WTC11 (cell line): ENCODE results near the gene SPDYC. TPM values are rescaled to one million over a fixed set of nuclear protein-coding genes. Genes with fewer than 3 reads are reported as not detected.
A peak's percentile ranks its signal among the peaks of the same experiment; 100 is the strongest.
"Not testable (repeated sequence)": the region's sequence is repeated elsewhere in the genome, so short reads cannot be mapped to it uniquely, and the experiment has no call there.

Experiments
- ATAC-seq: fragments of 200-7000 bp; cut with Tn5 transposase; 2 replicates; pipeline ENCODE4 v1.10.0; 2021; ENCODE audit warnings: mild to moderate bottlenecking, moderate library complexity
- CTCF ChIA-PET: fragments of 300-600 bp; sonication (Branson Sonifier 250); formaldehyde crosslinking; loops from one replicate; lab custom pipeline; 2021; ENCODE audit warnings: antibody characterized with exemption; lab: Charles Lee
- POLR2A ChIA-PET: fragments of 350-600 bp; sonication (Branson Sonifier 250); formaldehyde crosslinking; loops from one replicate; lab custom pipeline; 2021; ENCODE audit warnings: antibody characterized with exemption; lab: Charles Lee
- DNase-seq: peaks from one replicate; pipeline ENCODE4 v3.0.0; 2021; ENCODE audit warnings: low spot score
- H3K27ac Mint-ChIP-seq: 2 replicates; pipeline ENCODE4 v1.8.0; 2021; ENCODE audit warnings: mixed read lengths
- H3K27me3 Mint-ChIP-seq: 2 replicates; pipeline ENCODE4 v1.8.0; 2021; ENCODE audit warnings: low read depth, mild to moderate bottlenecking, moderate library complexity, mixed read lengths
- H3K36me3 Mint-ChIP-seq: 2 replicates; pipeline ENCODE4 v1.8.0; 2021; ENCODE audit warnings: mixed read lengths
- H3K4me1 Mint-ChIP-seq: 2 replicates; pipeline ENCODE4 v1.8.0; 2022; ENCODE audit warnings: mixed read lengths
- H3K4me3 Mint-ChIP-seq: 2 replicates; pipeline ENCODE4 v1.8.0; 2021; ENCODE audit warnings: mild to moderate bottlenecking, moderate library complexity, mixed read lengths
- H3K9me3 Mint-ChIP-seq: 2 replicates; pipeline ENCODE4 v1.8.0; 2021; ENCODE audit warnings: mixed read lengths
- ATF1 ChIP-seq: sonication (generic); formaldehyde crosslinking; IDR thresholded peaks from 2 replicates; pipeline ENCODE4 v1.8.1; 2023; ENCODE audit warnings: mild to moderate bottlenecking, moderate library complexity, missing genetic modification reagents
- E2F5 ChIP-seq: sonication (generic); formaldehyde crosslinking; IDR thresholded peaks from 2 replicates; pipeline ENCODE4 v1.8.1; 2022; ENCODE audit warnings: mild to moderate bottlenecking, moderate library complexity, missing genetic modification reagents
- EMX1 ChIP-seq: fragments of 250-450 bp; sonication (Bioruptor Pico); IDR thresholded peaks from 2 replicates; pipeline ENCODE4 v1.8.0; 2021; ENCODE audit warnings: mild to moderate bottlenecking
- FOXJ3 ChIP-seq: sonication (generic); formaldehyde crosslinking; IDR thresholded peaks from 2 replicates; pipeline ENCODE4 v1.9.0; 2021; ENCODE audit warnings: missing genetic modification reagents, mild to moderate bottlenecking, borderline replicate concordance
- GRHL2 ChIP-seq: fragments of 250-450 bp; sonication (Bioruptor Pico); IDR thresholded peaks from 2 replicates; pipeline ENCODE4 v1.8.0; 2022; ENCODE audit warnings: mild to moderate bottlenecking, moderate library complexity; ENCODE audit not compliant: insufficient replicate concordance, severe bottlenecking
- NR1H2 ChIP-seq: sonication (generic); formaldehyde crosslinking; IDR thresholded peaks from 2 replicates; pipeline ENCODE4 v1.9.0; 2021; ENCODE audit warnings: mild to moderate bottlenecking, moderate library complexity, missing genetic modification reagents
- PRRX2 ChIP-seq: fragments of 250-450 bp; sonication (Bioruptor Pico); IDR thresholded peaks from 2 replicates; pipeline ENCODE4 v1.8.0; 2021; ENCODE audit warnings: mild to moderate bottlenecking
- ZNF121 ChIP-seq: sonication (generic); formaldehyde crosslinking; IDR thresholded peaks from 2 replicates; pipeline ENCODE4 v1.8.0; 2023; ENCODE audit warnings: missing genetic modification reagents
- ZNF138 ChIP-seq: sonication (generic); formaldehyde crosslinking; conservative IDR thresholded peaks from 2 replicates; pipeline ENCODE4 v1.8.1; 2022; ENCODE audit warnings: mild to moderate bottlenecking, moderate library complexity, missing genetic modification reagents
- ZNF232 ChIP-seq: sonication (generic); formaldehyde crosslinking; IDR thresholded peaks from 2 replicates; pipeline ENCODE4 v1.8.0; 2022; ENCODE audit warnings: mild to moderate bottlenecking, missing genetic modification reagents
- ZNF396 ChIP-seq: fragments of 250-450 bp; sonication (Bioruptor Pico); IDR thresholded peaks from 2 replicates; pipeline ENCODE4 v1.8.0; 2021; ENCODE audit warnings: mild to moderate bottlenecking, moderate library complexity, borderline replicate concordance
- total RNA-seq: library from RNA; stranded (reverse); gene quantifications from 3 replicates; pipeline ENCODE4 v1.2.3, GENCODE V29; 2021
- TF ChIP-seq, protein P1 (sequence below): fragments of 250-450 bp; sonication (Bioruptor Pico); IDR thresholded peaks from 2 replicates; pipeline ENCODE4 v1.9.0; 2021; ENCODE audit warnings: mild to moderate bottlenecking
- TF ChIP-seq, protein P2 (sequence below): fragments of 250-450 bp; sonication (Bioruptor Pico); IDR thresholded peaks from 2 replicates; pipeline ENCODE4 v1.9.0; 2021; ENCODE audit warnings: mild to moderate bottlenecking
- TF ChIP-seq, protein P3 (sequence below): fragments of 200-600 bp; IDR thresholded peaks from 2 replicates; pipeline ENCODE4 v1.8.0; 2022; ENCODE audit warnings: antibody characterized with exemption

The SPDYC gene
- total RNA-seq, 1 experiment from 2014 or later: 0.35 TPM

- ChIA-PET CTCF (interaction anchor here (0.8 to 2.1 kb wide), 2 partner anchors 12 to 35 kb away, joined by 3 to 18 read pairs; partner anchors contain the start of gene CAPN1), POLR2A (interaction anchor here (0.9 to 1.1 kb wide), 2 partner anchors 12 to 44 kb away, joined by 3 read pairs; partner anchors contain the start of gene CAPN1)
- H3K27me3 Mint-ChIP-seq: no peaks in the 10 kb centered on the region
- peak overlapping the region; percentile 29 for H3K27ac Mint-ChIP-seq
- peaks cover 14% of the 10 kb centered on the region for H3K4me1 Mint-ChIP-seq
- TF ChIP-seq EMX1 (CRISPR knock-in tag) (no peak), FOXJ3 (CRISPR knock-in tag) (no peak), ZNF138 (CRISPR knock-in tag) (no peak), E2F5 (no peak), PRRX2 (CRISPR knock-in tag) (no peak), NR1H2 (CRISPR knock-in tag) (no peak)
- TF ChIP-seq, protein P1, sequence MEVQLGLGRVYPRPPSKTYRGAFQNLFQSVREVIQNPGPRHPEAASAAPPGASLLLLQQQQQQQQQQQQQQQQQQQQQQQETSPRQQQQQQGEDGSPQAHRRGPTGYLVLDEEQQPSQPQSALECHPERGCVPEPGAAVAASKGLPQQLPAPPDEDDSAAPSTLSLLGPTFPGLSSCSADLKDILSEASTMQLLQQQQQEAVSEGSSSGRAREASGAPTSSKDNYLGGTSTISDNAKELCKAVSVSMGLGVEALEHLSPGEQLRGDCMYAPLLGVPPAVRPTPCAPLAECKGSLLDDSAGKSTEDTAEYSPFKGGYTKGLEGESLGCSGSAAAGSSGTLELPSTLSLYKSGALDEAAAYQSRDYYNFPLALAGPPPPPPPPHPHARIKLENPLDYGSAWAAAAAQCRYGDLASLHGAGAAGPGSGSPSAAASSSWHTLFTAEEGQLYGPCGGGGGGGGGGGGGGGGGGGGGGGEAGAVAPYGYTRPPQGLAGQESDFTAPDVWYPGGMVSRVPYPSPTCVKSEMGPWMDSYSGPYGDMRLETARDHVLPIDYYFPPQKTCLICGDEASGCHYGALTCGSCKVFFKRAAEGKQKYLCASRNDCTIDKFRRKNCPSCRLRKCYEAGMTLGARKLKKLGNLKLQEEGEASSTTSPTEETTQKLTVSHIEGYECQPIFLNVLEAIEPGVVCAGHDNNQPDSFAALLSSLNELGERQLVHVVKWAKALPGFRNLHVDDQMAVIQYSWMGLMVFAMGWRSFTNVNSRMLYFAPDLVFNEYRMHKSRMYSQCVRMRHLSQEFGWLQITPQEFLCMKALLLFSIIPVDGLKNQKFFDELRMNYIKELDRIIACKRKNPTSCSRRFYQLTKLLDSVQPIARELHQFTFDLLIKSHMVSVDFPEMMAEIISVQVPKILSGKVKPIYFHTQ (CRISPR knock-in tag): no peak
- H3K36me3 Mint-ChIP-seq: no peaks in the 10 kb centered on the region
- H3K4me3 Mint-ChIP-seq: no peak overlapping the region
- DNase-seq (no peak), ATAC-seq (no peak; the same call in 1 of the 2 replicates)
- no peaks in the 10 kb centered on the region for H3K9me3 Mint-ChIP-seq
These were observed 830 bp upstream of the SPDYC start for GRCh38 chr11:65169164-65169641.

DNA sequence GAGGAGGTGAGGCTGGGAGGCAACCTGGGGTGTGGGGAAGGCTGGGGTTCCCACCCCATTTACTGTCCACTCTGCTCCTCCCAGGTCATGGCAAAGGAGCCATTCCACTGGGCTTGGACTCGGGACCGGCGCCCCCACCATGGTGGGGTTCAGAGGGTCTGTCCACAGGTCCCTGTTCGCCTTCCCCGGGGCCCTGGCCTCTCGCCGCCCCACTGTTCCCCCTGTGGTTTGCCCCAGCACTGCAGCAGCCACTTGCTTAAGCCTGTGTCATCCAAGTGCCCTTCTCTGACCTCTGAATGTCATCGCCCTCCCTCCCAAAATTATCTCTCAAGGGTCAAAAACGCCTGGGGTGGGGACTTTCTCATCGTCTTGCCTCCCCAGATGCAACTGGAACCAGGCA lies 2.6 kb downstream of the SPDYC start:
- TF ChIP-seq, protein P2, sequence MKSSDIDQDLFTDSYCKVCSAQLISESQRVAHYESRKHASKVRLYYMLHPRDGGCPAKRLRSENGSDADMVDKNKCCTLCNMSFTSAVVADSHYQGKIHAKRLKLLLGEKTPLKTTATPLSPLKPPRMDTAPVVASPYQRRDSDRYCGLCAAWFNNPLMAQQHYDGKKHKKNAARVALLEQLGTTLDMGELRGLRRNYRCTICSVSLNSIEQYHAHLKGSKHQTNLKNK (CRISPR knock-in tag): no peak
- no peak for TF ChIP-seq ZNF121
- TF ChIP-seq GRHL2 (CRISPR knock-in tag): no peak
- TF ChIP-seq, protein P3, sequence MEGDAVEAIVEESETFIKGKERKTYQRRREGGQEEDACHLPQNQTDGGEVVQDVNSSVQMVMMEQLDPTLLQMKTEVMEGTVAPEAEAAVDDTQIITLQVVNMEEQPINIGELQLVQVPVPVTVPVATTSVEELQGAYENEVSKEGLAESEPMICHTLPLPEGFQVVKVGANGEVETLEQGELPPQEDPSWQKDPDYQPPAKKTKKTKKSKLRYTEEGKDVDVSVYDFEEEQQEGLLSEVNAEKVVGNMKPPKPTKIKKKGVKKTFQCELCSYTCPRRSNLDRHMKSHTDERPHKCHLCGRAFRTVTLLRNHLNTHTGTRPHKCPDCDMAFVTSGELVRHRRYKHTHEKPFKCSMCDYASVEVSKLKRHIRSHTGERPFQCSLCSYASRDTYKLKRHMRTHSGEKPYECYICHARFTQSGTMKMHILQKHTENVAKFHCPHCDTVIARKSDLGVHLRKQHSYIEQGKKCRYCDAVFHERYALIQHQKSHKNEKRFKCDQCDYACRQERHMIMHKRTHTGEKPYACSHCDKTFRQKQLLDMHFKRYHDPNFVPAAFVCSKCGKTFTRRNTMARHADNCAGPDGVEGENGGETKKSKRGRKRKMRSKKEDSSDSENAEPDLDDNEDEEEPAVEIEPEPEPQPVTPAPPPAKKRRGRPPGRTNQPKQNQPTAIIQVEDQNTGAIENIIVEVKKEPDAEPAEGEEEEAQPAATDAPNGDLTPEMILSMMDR: no peak
- TF ChIP-seq ATF1 (CRISPR knock-in tag): no peak
- TF ChIP-seq ZNF396: no peak
- no peak for TF ChIP-seq ZNF232 (CRISPR knock-in tag)
- H3K27ac Mint-ChIP-seq: no peak overlapping the region
- ChIA-PET POLR2A (no interaction called here), CTCF (interaction anchor here (0.6 to 2.2 kb wide), 3 partner anchors 9 to 103 kb away, joined by 3 to 8 read pairs (median 3); partner anchors contain the start of gene CAPN1)
- H3K4me3 Mint-ChIP-seq: no peak overlapping the region
- ATAC-seq: no peak
- H3K4me1 Mint-ChIP-seq: peaks cover 5% of the 10 kb centered on the region
- no peaks in the 10 kb centered on the region for H3K36me3 Mint-ChIP-seq
- H3K9me3 Mint-ChIP-seq: no peaks in the 10 kb centered on the region
- no peak for DNase-seq
- H3K27me3 Mint-ChIP-seq: no peaks in the 10 kb centered on the region

GRCh38 chr11:65174571-65175010 lies 4.6 kb downstream of the SPDYC start:
- POLR2A ChIA-PET, DNase-seq, H3K27me3 Mint-ChIP-seq, H3K9me3 Mint-ChIP-seq, H3K4me1 Mint-ChIP-seq, H3K27ac Mint-ChIP-seq, H3K36me3 Mint-ChIP-seq, ATAC-seq, H3K4me3 Mint-ChIP-seq: not testable (repeated sequence)
- CTCF ChIA-PET: interaction anchor here (1.9 kb wide), 1 partner anchor 57 kb away, joined by 5 read pairs; the partner anchor contains the start of gene ZNHIT2
